HG02798 (cell line): Measurements from ENCODE around the gene RBM19.
"Not testable (repeated sequence)": the region's sequence is repeated elsewhere in the genome, so short reads cannot be mapped to it uniquely, and the experiment has no call there.

Experiments
- ATAC-seq: cut with Tn5 transposase; IDR thresholded peaks from one replicate; pipeline ENCODE4 v1.9.1; 2021; ENCODE audit warnings: mild to moderate bottlenecking; ENCODE audit not compliant: unreplicated experiment, poor library complexity

RBM19 gene

GRCh38 chr12:113965951-113966797 is at the start of gene RBM19:
RBM19 (minus strand) TSS chr12:113966325; CDS start chr12:113966227, 98 bp downstream.
- peak; percentile 97 for ATAC-seq

GRCh38 chr12:114015851-114016250 is 49.7 kb upstream of the RBM19 start:
- ATAC-seq: no peak

- ATAC-seq: no peak
These were observed 47.6 kb upstream of the RBM19 start for GRCh38 chr12:114013575-114014345.

GRCh38 chr12:114012744-114013431 is 46.8 kb upstream of the RBM19 start:
- no peak for ATAC-seq

GRCh38 chr12:114011711-114012110 is 45.6 kb upstream of the RBM19 start:
- ATAC-seq: no peak

GRCh38 chr12:114006482-114007425 is 40.6 kb upstream of the RBM19 start:
- no peak for ATAC-seq

GRCh38 chr12:114004402-114004801 is 38.3 kb upstream of the RBM19 start:
- no peak for ATAC-seq

- ATAC-seq: no peak
These were observed 37.2 kb upstream of the RBM19 start for GRCh38 chr12:114003286-114003685.

GRCh38 chr12:114001511-114002340 is 35.6 kb upstream of the RBM19 start:
- ATAC-seq: no peak

GRCh38 chr12:114000861-114001260 is 34.7 kb upstream of the RBM19 start:
- no peak for ATAC-seq

GRCh38 chr12:114000261-114000660 is 34.1 kb upstream of the RBM19 start:
- ATAC-seq: not testable (repeated sequence)

- no peak for ATAC-seq
These were observed 31.2 kb upstream of the RBM19 start for GRCh38 chr12:113997365-113997764.

GRCh38 chr12:113996026-113996425 is 29.9 kb upstream of the RBM19 start:
- ATAC-seq: no peak

- ATAC-seq: no peak
These were observed 27.9 kb upstream of the RBM19 start for GRCh38 chr12:113994051-113994450.

- not testable (repeated sequence) for ATAC-seq
These were observed 26.6 kb upstream of the RBM19 start for GRCh38 chr12:113992751-113993150.

- no peak for ATAC-seq
These were observed 25.3 kb upstream of the RBM19 start for GRCh38 chr12:113991224-113992044.

GRCh38 chr12:113990250-113991223 is 24.4 kb upstream of the RBM19 start:
- no peak for ATAC-seq
